Ishikawa (cell line): Measurements from ENCODE around the gene PRMT7.

ENCODE experiments used
- CEBPB ChIP-seq: IDR thresholded peaks from 2 replicates; pipeline ENCODE4 v1.6.1; 2012
- CREB1 ChIP-seq: IDR thresholded peaks from 2 replicates; pipeline ENCODE4 v1.6.1; 2012; ENCODE audit warnings: low read depth
- EGR1 ChIP-seq: IDR thresholded peaks from 2 replicates; pipeline ENCODE4 v1.6.1; 2012
- EP300 ChIP-seq: IDR thresholded peaks from 2 replicates; pipeline ENCODE4 v1.6.1; 2012; ENCODE audit warnings: borderline replicate concordance
- FOXM1 ChIP-seq: IDR thresholded peaks from 2 replicates; pipeline ENCODE4 v1.6.1; 2012; ENCODE audit warnings: low read depth, borderline replicate concordance
- MAX ChIP-seq: IDR thresholded peaks from 2 replicates; pipeline ENCODE4 v1.6.1; 2012
- NFIC ChIP-seq: IDR thresholded peaks from 2 replicates; pipeline ENCODE4 v1.6.1; 2012
- RAD21 ChIP-seq: IDR thresholded peaks from 2 replicates; pipeline ENCODE4 v1.6.1; 2012; ENCODE audit warnings: low read depth
- REST ChIP-seq: IDR thresholded peaks from 2 replicates; pipeline ENCODE4 v1.6.1; 2012; ENCODE audit warnings: low read depth, mild to moderate bottlenecking
- TAF1 ChIP-seq: IDR thresholded peaks from 2 replicates; pipeline ENCODE4 v1.6.1; 2012; ENCODE audit warnings: low read depth, mild to moderate bottlenecking
- TCF12 ChIP-seq: IDR thresholded peaks from 2 replicates; pipeline ENCODE4 v1.6.1; 2012; ENCODE audit warnings: low read depth
- TEAD4 ChIP-seq: IDR thresholded peaks from 2 replicates; pipeline ENCODE4 v1.6.1; 2012
- USF1 ChIP-seq: IDR thresholded peaks from 2 replicates; pipeline ENCODE4 v1.6.1; 2012
- YY1 ChIP-seq: IDR thresholded peaks from 2 replicates; pipeline ENCODE4 v1.6.1; 2012; ENCODE audit warnings: low read depth
- ZBTB7A ChIP-seq: IDR thresholded peaks from 2 replicates; pipeline ENCODE4 v1.6.1; 2012; ENCODE audit warnings: low read depth

PRMT7 gene

GRCh38 chr16:68287276-68288251 lies 23.3 kb upstream of the PRMT7 start:
- TF ChIP-seq CEBPB (no peak), USF1 (no peak), REST (no peak)

GRCh38 chr16:68288252-68288650 lies 22.6 kb upstream of the PRMT7 start:
- TF ChIP-seq NFIC = no peak
- no peak for TF ChIP-seq MAX

GRCh38 chr16:68289202-68289601 lies 21.6 kb upstream of the PRMT7 start:
- TF ChIP-seq ZBTB7A = no peak

GRCh38 chr16:68289621-68290329 lies 21.0 kb upstream of the PRMT7 start:
- no peak for TF ChIP-seq USF1
- TF ChIP-seq EGR1 = no peak
- no peak for TF ChIP-seq EP300
- no peak for TF ChIP-seq ZBTB7A
- TF ChIP-seq MAX = no peak
- no peak for TF ChIP-seq TCF12
- TF ChIP-seq TEAD4 = no peak
- no peak for TF ChIP-seq TAF1
- no peak for TF ChIP-seq NFIC
- no peak for TF ChIP-seq YY1
- no peak for TF ChIP-seq CEBPB

- no peak for TF ChIP-seq USF1
- TF ChIP-seq CREB1 = no peak
- TF ChIP-seq REST = no peak
- no peak for TF ChIP-seq TAF1
- no peak for TF ChIP-seq EP300
- no peak for TF ChIP-seq TEAD4
- no peak for TF ChIP-seq NFIC
- no peak for TF ChIP-seq FOXM1
- TF ChIP-seq EGR1 = no peak
- TF ChIP-seq RAD21 = no peak
- TF ChIP-seq YY1 = no peak
- TF ChIP-seq ZBTB7A = no peak
- no peak for TF ChIP-seq TCF12
- no peak for TF ChIP-seq CEBPB
- no peak for TF ChIP-seq MAX
These were observed 20.4 kb upstream of the PRMT7 start for GRCh38 chr16:68290450-68290849.

- TF ChIP-seq FOXM1 (no peak), NFIC (no peak), YY1 (no peak), REST (no peak), USF1 (no peak), CREB1 (no peak), CEBPB (no peak), EP300 (no peak), TAF1 (no peak), MAX (no peak), EGR1 (no peak), TEAD4 (no peak), ZBTB7A (no peak), TCF12 (no peak), RAD21 (no peak)
These were observed 19.6 kb upstream of the PRMT7 start for GRCh38 chr16:68291227-68291626.
